HEK293T (cell line): ENCODE measurements around the gene ATG13.

ENCODE experiments used
- ARNT ChIP-seq: fragments of 450-650 bp; IDR thresholded peaks from 2 replicates; pipeline ENCODE4 v1.6.1; 2017; ENCODE audit warnings: mild to moderate bottlenecking
- BHLHE40 ChIP-seq: fragments of 450-650 bp; IDR thresholded peaks from 2 replicates; pipeline ENCODE4 v1.6.1; 2016; ENCODE audit warnings: mild to moderate bottlenecking, moderate library complexity, borderline replicate concordance
- CTBP1 ChIP-seq: fragments of 450-650 bp; IDR thresholded peaks from 2 replicates; pipeline ENCODE4 v1.6.1; 2016; ENCODE audit warnings: borderline replicate concordance
- ELF4 ChIP-seq: fragments of 450-650 bp; IDR thresholded peaks from 2 replicates; pipeline ENCODE4 v1.6.1; 2017; ENCODE audit warnings: antibody characterized with exemption
- FOXA1 ChIP-seq: fragments of 450-650 bp; IDR thresholded peaks from 2 replicates; pipeline ENCODE4 v1.6.1; 2016; ENCODE audit warnings: mild to moderate bottlenecking
- FOXM1 ChIP-seq: fragments of 450-650 bp; IDR thresholded peaks from 2 replicates; pipeline ENCODE4 v1.6.1; 2017; ENCODE audit warnings: mild to moderate bottlenecking, borderline replicate concordance
- HDGF ChIP-seq: fragments of 450-650 bp; IDR thresholded peaks from 2 replicates; pipeline ENCODE4 v1.6.1; 2017; ENCODE audit warnings: antibody characterized with exemption, borderline replicate concordance
- L3MBTL2 ChIP-seq: fragments of 450-650 bp; conservative IDR thresholded peaks from 2 replicates; pipeline ENCODE4 v1.6.1; 2016; ENCODE audit warnings: mild to moderate bottlenecking
- LEF1 ChIP-seq: fragments of 450-650 bp; IDR thresholded peaks from 2 replicates; pipeline ENCODE4 v1.6.1; 2017; ENCODE audit warnings: mild to moderate bottlenecking, borderline replicate concordance
- NFRKB ChIP-seq: fragments of 450-650 bp; IDR thresholded peaks from 2 replicates; pipeline ENCODE4 v1.6.1; 2016; ENCODE audit warnings: mild to moderate bottlenecking, moderate library complexity
- SP1 ChIP-seq: fragments of 450-650 bp; IDR thresholded peaks from 2 replicates; pipeline ENCODE4 v1.6.1; 2017
- SUZ12 ChIP-seq: fragments of 450-650 bp; IDR thresholded peaks from 2 replicates; pipeline ENCODE4 v1.6.1; 2016; ENCODE audit warnings: mild to moderate bottlenecking
- TARDBP ChIP-seq: fragments of 450-650 bp; IDR thresholded peaks from 2 replicates; pipeline ENCODE4 v1.6.1; 2016
- ZNF384 ChIP-seq: fragments of 450-650 bp; IDR thresholded peaks from 2 replicates; pipeline ENCODE4 v1.6.1; 2016

GRCh38 chr11:46635557-46636139, 18.3 kb downstream of the ATG13 start:
- TF ChIP-seq FOXA1, result no peak
- no peak for TF ChIP-seq FOXM1
- TF ChIP-seq BHLHE40, result no peak
- TF ChIP-seq ARNT, result no peak
- TF ChIP-seq TARDBP, result no peak
- no peak for TF ChIP-seq HDGF
- no peak for TF ChIP-seq ELF4
- TF ChIP-seq SUZ12, result no peak
- TF ChIP-seq CTBP1, result no peak
- TF ChIP-seq SP1, result no peak
- no peak for TF ChIP-seq NFRKB
- TF ChIP-seq ZNF384, result no peak
- TF ChIP-seq LEF1, result no peak
- TF ChIP-seq L3MBTL2, result no peak
